ENCODE measurements around the gene METTL4.

METTL4 gene

DNA sequence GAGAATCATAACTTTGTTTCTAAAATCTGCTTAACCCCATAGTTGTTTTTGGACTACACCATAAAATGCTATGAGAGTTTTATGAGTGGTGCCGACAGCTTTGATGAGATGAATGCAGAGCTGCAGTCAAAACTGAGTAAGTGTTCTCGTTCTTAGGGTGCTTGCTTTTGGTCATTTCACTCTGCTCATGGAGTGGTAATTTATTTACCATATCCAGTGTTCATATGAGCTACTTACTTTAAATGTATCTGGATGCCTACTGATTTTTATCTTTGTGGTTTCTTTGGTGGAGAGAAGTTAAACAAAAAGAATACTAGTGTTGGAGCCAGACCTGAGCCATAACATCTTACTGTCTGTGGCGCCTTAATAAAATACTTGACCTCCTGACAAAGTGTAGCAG lies 16.5 kb upstream of the METTL4 start:
- Histone ChIP-seq H3K9ac (ENCODE audit: low read length) (no peak overlapping the region), H3K4me2 (ENCODE audit: low read length) (no peak overlapping the region), H2AK5ac (ENCODE audit: low read length) (no peak overlapping the region), H4K91ac (ENCODE audit: low read depth, low read length) (no peak overlapping the region), H4K8ac (ENCODE audit: low read depth, low read length) (no peak overlapping the region), H3K4ac (ENCODE audit: low read depth, low read length) (no peak overlapping the region), H3K79me2 (ENCODE audit: control insufficient read depth, insufficient read depth, low read length, poor library complexity) (no peaks in the 10 kb centered on the region), H2BK12ac (ENCODE audit: low read length) (no peak overlapping the region), H2AFZ (ENCODE audit: insufficient read depth, low read length, poor library complexity) (no peak overlapping the region), H3K79me1 (ENCODE audit: low read length) (no peaks in the 10 kb centered on the region), H3K4me1 (ENCODE audit: control insufficient read depth in 1 of 2, insufficient read depth in 2 of 2, low read length in 2 of 2) (no peaks in the 10 kb centered on the region), H3K23ac (ENCODE audit: low read length) (no peak overlapping the region), H4K12ac (ENCODE audit: low read depth, low read length) (no peak overlapping the region), H2BK5ac (ENCODE audit: low read depth, low read length, poor library complexity) (no peak overlapping the region), H3K36me3 (ENCODE audit: control insufficient read depth in 1 of 2, insufficient read depth in 2 of 2, low read length in 2 of 2) (peaks cover 8 to 13% of the 10 kb centered on the region in 2 experiments), H3K4me3 (ENCODE audit: low read depth, low read length) (no peak overlapping the region), H3K9me3 (ENCODE audit: insufficient read depth, low read depth, low read length) (no peaks in the 10 kb centered on the region), H2BK120ac (ENCODE audit: insufficient read depth, low read length, poor library complexity) (no peak overlapping the region), H3K27ac (ENCODE audit: low read depth, low read length) (no peak overlapping the region), H3K27me3 (ENCODE audit: insufficient read depth, low read length) (no peaks in the 10 kb centered on the region), H3K14ac (ENCODE audit: low read length) (no peak overlapping the region), H3K18ac (ENCODE audit: low read length) (no peak overlapping the region)
- no CpG with 5 or more reads among the region's 3 CpGs for WGBS (ENCODE audit: extremely low coverage, insufficient coverage, insufficient read length)
- DNase-seq = no peak

DNA sequence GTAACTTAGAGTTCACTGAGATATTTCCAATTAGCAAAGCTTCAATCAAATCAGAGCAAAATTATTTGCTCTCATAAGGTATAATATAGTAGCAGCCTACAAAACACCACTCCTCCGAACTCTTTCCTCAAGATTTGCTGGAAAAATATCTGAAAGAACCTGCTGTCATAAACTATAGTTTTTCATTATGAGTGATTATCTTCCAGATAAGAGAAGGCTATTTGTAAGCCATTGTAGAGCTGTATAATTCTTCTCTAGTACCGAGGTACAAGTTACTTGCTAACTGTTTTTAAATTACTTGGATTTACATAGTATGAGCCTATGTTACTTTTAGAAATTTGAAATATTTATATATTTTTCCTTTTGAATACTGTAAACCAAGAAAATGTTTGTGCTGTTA lies 2.1 kb upstream of the METTL4 start:
- Histone ChIP-seq H3K79me2 (ENCODE audit: control insufficient read depth, insufficient read depth, low read length, poor library complexity) (peaks cover 9% of the 10 kb centered on the region), H3K23ac (ENCODE audit: low read length) (no peak overlapping the region), H3K79me1 (ENCODE audit: low read length) (peaks cover 9% of the 10 kb centered on the region), H2BK5ac (ENCODE audit: low read depth, low read length, poor library complexity) (no peak overlapping the region), H3K4me2 (ENCODE audit: low read length) (peak overlapping the region; percentile 54), H3K9me3 (ENCODE audit: insufficient read depth, low read depth, low read length) (no peaks in the 10 kb centered on the region), H3K14ac (ENCODE audit: low read length) (no peak overlapping the region), H2BK120ac (ENCODE audit: insufficient read depth, low read length, poor library complexity) (no peak overlapping the region), H4K91ac (ENCODE audit: low read depth, low read length) (no peak overlapping the region), H2AFZ (ENCODE audit: insufficient read depth, low read length, poor library complexity) (no peak overlapping the region), H3K36me3 (ENCODE audit: control insufficient read depth in 1 of 2, insufficient read depth in 2 of 2, low read length in 2 of 2) (peaks cover 10% of the 10 kb centered on the region in 2 experiments), H4K8ac (ENCODE audit: low read depth, low read length) (no peak overlapping the region), H4K12ac (ENCODE audit: low read depth, low read length) (no peak overlapping the region), H3K27ac (ENCODE audit: low read depth, low read length) (no peak overlapping the region), H3K18ac (ENCODE audit: low read length) (no peak overlapping the region), H2BK12ac (ENCODE audit: low read length) (no peak overlapping the region), H3K4ac (ENCODE audit: low read depth, low read length) (no peak overlapping the region), H3K27me3 (ENCODE audit: insufficient read depth, low read length) (no peaks in the 10 kb centered on the region), H3K4me3 (ENCODE audit: low read depth, low read length) (no peak overlapping the region), H3K4me1 (ENCODE audit: control insufficient read depth in 1 of 2, insufficient read depth in 2 of 2, low read length in 2 of 2) (peaks cover 2 to 4% of the 10 kb centered on the region in 2 experiments), H2AK5ac (ENCODE audit: low read length) (no peak overlapping the region), H3K9ac (ENCODE audit: low read length) (no peak overlapping the region)
- DNase-seq = no peak
- no CpG with 5 or more reads among the region's 2 CpGs for WGBS (ENCODE audit: extremely low coverage, insufficient coverage, insufficient read length)

DNA sequence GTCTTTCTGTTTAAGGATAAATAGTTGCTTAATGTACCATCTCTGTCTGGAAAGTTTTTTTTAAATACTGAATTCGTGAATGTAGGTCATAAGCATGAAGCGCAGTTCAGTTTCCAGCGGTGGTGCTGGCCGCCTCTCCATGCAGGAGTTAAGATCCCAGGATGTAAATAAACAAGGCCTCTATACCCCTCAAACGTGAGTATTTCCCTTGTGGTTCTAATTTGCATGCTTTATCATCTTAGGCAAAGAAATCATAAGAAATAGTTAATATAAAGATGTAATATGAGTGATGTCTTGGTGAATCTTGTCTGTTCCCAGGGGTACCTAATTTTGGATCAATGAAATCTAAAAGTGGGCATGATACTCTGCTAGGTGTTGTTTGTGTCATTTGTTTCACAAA lies 1.6 kb upstream of the METTL4 start:
- WGBS (ENCODE audit: extremely low coverage, insufficient coverage, insufficient read length) = no CpG with 5 or more reads among the region's 5 CpGs

DNA sequence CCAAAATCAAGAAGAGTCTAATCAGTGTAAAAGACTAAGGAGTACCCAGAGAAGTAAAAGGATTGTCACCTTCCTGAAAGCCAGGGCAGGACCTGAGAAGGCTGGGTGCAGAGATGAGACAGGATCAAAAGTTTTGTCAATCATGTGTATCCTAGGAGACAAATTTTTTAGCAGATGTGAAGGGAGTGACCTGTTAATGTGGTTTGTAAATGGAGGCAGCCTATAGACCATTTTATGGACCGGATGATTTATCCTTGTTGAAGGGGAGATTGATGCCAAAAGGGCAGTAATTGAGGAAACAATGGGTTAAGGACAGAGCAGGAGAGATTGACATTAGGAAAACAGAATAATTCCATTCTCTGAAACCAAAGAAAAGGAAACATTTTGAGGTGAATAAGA lies 865 bp upstream of the METTL4 start:
- H3K79me2 ChIP-seq (ENCODE audit: control insufficient read depth, insufficient read depth, low read length, poor library complexity) = peaks cover 9% of the 10 kb centered on the region

More for the DNA sequence above, 1.6 kb upstream of the METTL4 start:
- H2AFZ ChIP-seq (ENCODE audit: insufficient read depth, low read length, poor library complexity) = no peak overlapping the region
- no peak overlapping the region for H3K27ac ChIP-seq (ENCODE audit: low read depth, low read length)
- no peak overlapping the region for H2BK12ac ChIP-seq (ENCODE audit: low read length)
- no peaks in the 10 kb centered on the region for H3K9me3 ChIP-seq (ENCODE audit: insufficient read depth, low read depth, low read length)
- no peak overlapping the region for H3K23ac ChIP-seq (ENCODE audit: low read length)
- no peaks in the 10 kb centered on the region for H3K27me3 ChIP-seq (ENCODE audit: insufficient read depth, low read length)
- H4K91ac ChIP-seq (ENCODE audit: low read depth, low read length) = no peak overlapping the region
- no peak overlapping the region for H4K12ac ChIP-seq (ENCODE audit: low read depth, low read length)
- H3K79me2 ChIP-seq (ENCODE audit: control insufficient read depth, insufficient read depth, low read length, poor library complexity) = peaks cover 9% of the 10 kb centered on the region
- H3K14ac ChIP-seq (ENCODE audit: low read length) = no peak overlapping the region
- peak overlapping the region; percentile 54 for H3K4me2 ChIP-seq (ENCODE audit: low read length)
- peaks cover 10% of the 10 kb centered on the region in 2 experiments for H3K36me3 ChIP-seq (ENCODE audit: control insufficient read depth in 1 of 2, insufficient read depth in 2 of 2, low read length in 2 of 2)
- no peak overlapping the region for H2AK5ac ChIP-seq (ENCODE audit: low read length)
- no peak overlapping the region for H3K4me3 ChIP-seq (ENCODE audit: low read depth, low read length)
- H3K4ac ChIP-seq (ENCODE audit: low read depth, low read length) = peak overlapping the region; percentile 85
- DNase-seq = no peak
- no peak overlapping the region for H4K8ac ChIP-seq (ENCODE audit: low read depth, low read length)
- peaks cover 2 to 4% of the 10 kb centered on the region in 2 experiments for H3K4me1 ChIP-seq (ENCODE audit: control insufficient read depth in 1 of 2, insufficient read depth in 2 of 2, low read length in 2 of 2)
- no peak overlapping the region for H3K9ac ChIP-seq (ENCODE audit: low read length)
- H2BK5ac ChIP-seq (ENCODE audit: low read depth, low read length, poor library complexity) = no peak overlapping the region
- H3K79me1 ChIP-seq (ENCODE audit: low read length) = peaks cover 9% of the 10 kb centered on the region
- no peak overlapping the region for H2BK120ac ChIP-seq (ENCODE audit: insufficient read depth, low read length, poor library complexity)
- H3K18ac ChIP-seq (ENCODE audit: low read length) = no peak overlapping the region

More for the DNA sequence above, 865 bp upstream of the METTL4 start:
- Histone ChIP-seq H2AFZ (ENCODE audit: insufficient read depth, low read length, poor library complexity) (no peak overlapping the region), H3K9ac (ENCODE audit: low read length) (no peak overlapping the region), H3K27me3 (ENCODE audit: insufficient read depth, low read length) (no peaks in the 10 kb centered on the region), H4K8ac (ENCODE audit: low read depth, low read length) (no peak overlapping the region), H3K79me1 (ENCODE audit: low read length) (peaks cover 9% of the 10 kb centered on the region), H2BK12ac (ENCODE audit: low read length) (no peak overlapping the region), H4K12ac (ENCODE audit: low read depth, low read length) (no peak overlapping the region), H3K36me3 (ENCODE audit: control insufficient read depth in 1 of 2, insufficient read depth in 2 of 2, low read length in 2 of 2) (peaks cover 8 to 11% of the 10 kb centered on the region in 2 experiments), H2BK120ac (ENCODE audit: insufficient read depth, low read length, poor library complexity) (no peak overlapping the region), H3K23ac (ENCODE audit: low read length) (no peak overlapping the region), H3K4me2 (ENCODE audit: low read length) (peak overlapping the region; percentile 81), H2AK5ac (ENCODE audit: low read length) (no peak overlapping the region), H3K4me1 (ENCODE audit: control insufficient read depth in 1 of 2, insufficient read depth in 2 of 2, low read length in 2 of 2) (peaks cover 2 to 4% of the 10 kb centered on the region in 2 experiments), H3K27ac (ENCODE audit: low read depth, low read length) (no peak overlapping the region), H3K4me3 (ENCODE audit: low read depth, low read length) (no peak overlapping the region), H3K9me3 (ENCODE audit: insufficient read depth, low read depth, low read length) (no peaks in the 10 kb centered on the region), H3K18ac (ENCODE audit: low read length) (no peak overlapping the region), H4K91ac (ENCODE audit: low read depth, low read length) (no peak overlapping the region), H2BK5ac (ENCODE audit: low read depth, low read length, poor library complexity) (no peak overlapping the region), H3K14ac (ENCODE audit: low read length) (no peak overlapping the region), H3K4ac (ENCODE audit: low read depth, low read length) (peak overlapping the region; percentile 49)
- WGBS (ENCODE audit: extremely low coverage, insufficient coverage, insufficient read length) = no CpG with 5 or more reads among the region's 1 CpG
- no peak for DNase-seq
